Neuronal stem cell (in vitro differentiated cells): Measurements from ENCODE around the gene HNF1B.

Experiments used
- DNase-seq: peaks from one replicate; pipeline ENCODE4 v3.0.0-alpha.2; 2013; ENCODE audit warnings: low spot score
- H2AFZ ChIP-seq: one replicate; pipeline ENCODE4 v1.6.1; 2013; ENCODE audit warnings: mild to moderate bottlenecking, low read length, inconsistent platforms
- H2AK5ac ChIP-seq: 2 replicates; pipeline ENCODE4 v1.6.1; 2013; ENCODE audit warnings: low read depth, mild to moderate bottlenecking, inconsistent platforms, low read length, moderate library complexity, mixed read lengths
- H2BK120ac ChIP-seq: 2 replicates; pipeline ENCODE4 v1.6.1; 2013; ENCODE audit warnings: low read depth, mild to moderate bottlenecking, inconsistent platforms, low read length, moderate library complexity, mixed read lengths
- H2BK12ac ChIP-seq: one replicate; pipeline ENCODE4 v1.6.1; 2013; ENCODE audit warnings: low read length, inconsistent platforms
- H2BK15ac ChIP-seq: 2 replicates; pipeline ENCODE4 v1.6.1; 2013; ENCODE audit warnings: mild to moderate bottlenecking, low read length, inconsistent platforms, mixed read lengths
- H2BK5ac ChIP-seq: one replicate; pipeline ENCODE4 v1.6.1; 2013; ENCODE audit warnings: inconsistent platforms, mild to moderate bottlenecking, low read length, moderate library complexity
- H3K14ac ChIP-seq: one replicate; pipeline ENCODE4 v1.6.1; 2013; ENCODE audit warnings: low read length, inconsistent platforms
- H3K18ac ChIP-seq: 2 replicates; pipeline ENCODE4 v1.6.1; 2013; ENCODE audit warnings: low read length, inconsistent platforms
- H3K23ac ChIP-seq: 2 replicates; pipeline ENCODE4 v1.6.1; 2013; ENCODE audit warnings: low read depth, mild to moderate bottlenecking, mixed read lengths, low read length, inconsistent platforms; ENCODE audit not compliant: poor library complexity
- H3K27ac ChIP-seq: replicated peaks from 3 replicates; pipeline ENCODE4 v1.5.1; 2013; ENCODE audit warnings: low read length, inconsistent platforms
- H3K27me3 ChIP-seq, 3 experiments: 2 replicates each; pipeline ENCODE4 v1.6.1; 2013; ENCODE audit warnings: low read length in 3 of 3, mild to moderate bottlenecking in 2 of 3, inconsistent platforms in 1 of 3, low read depth in 1 of 3, mixed read lengths in 1 of 3, moderate library complexity in 1 of 3; ENCODE audit not compliant: control insufficient read depth in 3 of 3, insufficient read depth in 3 of 3
- H3K36me3 ChIP-seq, 2 donors: replicated peaks in 1 of 2; 2 replicates each; pipeline ENCODE4 v1.6.1; 2013; ENCODE audit warnings: low read length in 2 of 2; ENCODE audit not compliant: control insufficient read depth in 2 of 2, insufficient read depth in 2 of 2
- H3K4ac ChIP-seq: 2 replicates; pipeline ENCODE4 v1.6.1; 2013; ENCODE audit warnings: inconsistent platforms, mild to moderate bottlenecking, low read length, moderate library complexity
- H3K4me1 ChIP-seq, 2 donors: 1 replicate in 1 of 2; 2 replicates in 1 of 2; pipeline ENCODE4 v1.6.1; 2013; ENCODE audit warnings: low read length in 2 of 2, low read depth in 1 of 2; ENCODE audit not compliant: control insufficient read depth in 2 of 2, insufficient read depth in 1 of 2
- H3K4me2 ChIP-seq: one replicate; pipeline ENCODE4 v1.6.1; 2013; ENCODE audit warnings: mild to moderate bottlenecking, low read length, inconsistent platforms; ENCODE audit not compliant: insufficient read depth, poor library complexity, severe bottlenecking
- H3K4me3 ChIP-seq, 2 donors: 2 replicates each; pipeline ENCODE4 v1.5.1; 2013; ENCODE audit warnings: low read length in 2 of 2, mild to moderate bottlenecking in 2 of 2, inconsistent platforms in 1 of 2, moderate library complexity in 1 of 2
- H3K79me1 ChIP-seq: one replicate; pipeline ENCODE4 v1.6.1; 2013; ENCODE audit warnings: low read depth, mild to moderate bottlenecking, inconsistent platforms, low read length, moderate library complexity
- H3K9ac ChIP-seq: one replicate; pipeline ENCODE4 v1.6.1; 2013; ENCODE audit warnings: mild to moderate bottlenecking, low read depth, low read length, inconsistent platforms; ENCODE audit not compliant: poor library complexity
- H3K9me3 ChIP-seq, 2 donors: replicated peaks in 1 of 2; 2 replicates each; pipeline versions ENCODE3 to v1.6.1; 2013; ENCODE audit warnings: low read length in 2 of 2, mild to moderate bottlenecking in 2 of 2, inconsistent platforms in 1 of 2, low read depth in 1 of 2, mixed read lengths in 1 of 2, moderate library complexity in 1 of 2; ENCODE audit not compliant: control insufficient read depth in 2 of 2, insufficient read depth in 1 of 2
- H4K8ac ChIP-seq: one replicate; pipeline ENCODE4 v1.6.1; 2013; ENCODE audit warnings: low read depth, mild to moderate bottlenecking, inconsistent platforms, low read length, moderate library complexity
- H4K91ac ChIP-seq: one replicate; pipeline ENCODE4 v1.6.1; 2013; ENCODE audit warnings: low read length, low read depth, mild to moderate bottlenecking, inconsistent platforms; ENCODE audit not compliant: poor library complexity
- WGBS, 2 donors: extraction: QIAGEN DNeasy Blood & Tissue Kit; methylation state at CpG; one replicate each; pipeline ENCODE4 v1.1.7; 2013; ENCODE audit warnings: missing lambda C conversion rate in 2 of 2, mixed read lengths in 1 of 2; ENCODE audit not compliant: insufficient read length in 2 of 2, insufficient replicate concordance in 1 of 2; ENCODE audit errors: extremely low coverage in 2 of 2; 5-methylcytosine and 5-hydroxymethylcytosine counted together

The HNF1B gene

GRCh38 chr17:37651849-37652248 is 93.0 kb downstream of the HNF1B start:
- H3K4me1 ChIP-seq: no peaks in the 10 kb centered on the region
- H2BK5ac ChIP-seq: no peak overlapping the region
- H3K4me2 ChIP-seq: no peak overlapping the region
- H3K9me3 ChIP-seq: no peaks in the 10 kb centered on the region
- no peak overlapping the region for H2AFZ ChIP-seq
- no peak overlapping the region for H4K91ac ChIP-seq
- DNase-seq: no peak
- H3K23ac ChIP-seq: no peak overlapping the region
- H3K27me3 ChIP-seq: peaks cover 0 to 44% (median 2%) of the 10 kb centered on the region in 3 experiments
- WGBS, 2 donors: no CpG with 5 or more reads among the region's 2 CpGs
- H3K36me3 ChIP-seq: no peaks in the 10 kb centered on the region
- H2AK5ac ChIP-seq: no peak overlapping the region
- no peaks in the 10 kb centered on the region for H3K79me1 ChIP-seq
- H2BK120ac ChIP-seq: no peak overlapping the region
- no peak overlapping the region for H3K27ac ChIP-seq
- no peak overlapping the region for H3K9ac ChIP-seq
- no peak overlapping the region for H4K8ac ChIP-seq
- H3K18ac ChIP-seq: no peak overlapping the region
- H3K4me3 ChIP-seq: no peak overlapping the region
- no peak overlapping the region for H2BK15ac ChIP-seq
- H3K4ac ChIP-seq: no peak overlapping the region
- H3K14ac ChIP-seq: no peak overlapping the region
- H2BK12ac ChIP-seq: no peak overlapping the region

- H3K27ac ChIP-seq: no peak overlapping the region
- H2BK5ac ChIP-seq: no peak overlapping the region
- H3K18ac ChIP-seq: no peak overlapping the region
- no peak overlapping the region for H3K23ac ChIP-seq
- H3K36me3 ChIP-seq: no peaks in the 10 kb centered on the region
- H3K9ac ChIP-seq: no peak overlapping the region
- DNase-seq: peak; percentile 44
- no peak overlapping the region for H4K91ac ChIP-seq
- no peaks in the 10 kb centered on the region for H3K79me1 ChIP-seq
- H3K4me1 ChIP-seq: no peaks in the 10 kb centered on the region
- H2BK15ac ChIP-seq: no peak overlapping the region
- H2BK12ac ChIP-seq: no peak overlapping the region
- H3K9me3 ChIP-seq: no peaks in the 10 kb centered on the region
- no peak overlapping the region for H2AFZ ChIP-seq
- no CpG with 5 or more reads among the region's 6 CpGs for WGBS, 2 donors
- no peak overlapping the region for H2AK5ac ChIP-seq
- H3K4me2 ChIP-seq: no peak overlapping the region
- H2BK120ac ChIP-seq: no peak overlapping the region
- H3K4me3 ChIP-seq: no peak overlapping the region
- H4K8ac ChIP-seq: no peak overlapping the region
- no peak overlapping the region for H3K4ac ChIP-seq
- no peak overlapping the region for H3K14ac ChIP-seq
- peaks cover 0 to 56% (median 7%) of the 10 kb centered on the region in 3 experiments for H3K27me3 ChIP-seq
These were observed 94.3 kb downstream of the HNF1B start for GRCh38 chr17:37650419-37651003.

- H2AK5ac ChIP-seq: no peak overlapping the region
- H2BK120ac ChIP-seq: no peak overlapping the region
- H2AFZ ChIP-seq: no peak overlapping the region
- peaks cover 0 to 69% (median 7%) of the 10 kb centered on the region in 3 experiments for H3K27me3 ChIP-seq
- H4K8ac ChIP-seq: no peak overlapping the region
- no peak overlapping the region for H3K14ac ChIP-seq
- H3K9ac ChIP-seq: no peak overlapping the region
- no peaks in the 10 kb centered on the region for H3K9me3 ChIP-seq
- no peak overlapping the region for H2BK5ac ChIP-seq
- no peaks in the 10 kb centered on the region for H3K79me1 ChIP-seq
- no CpG with 5 or more reads among the region's 2 CpGs for WGBS, 2 donors
- no peak overlapping the region for H3K4ac ChIP-seq
- H4K91ac ChIP-seq: no peak overlapping the region
- H3K23ac ChIP-seq: no peak overlapping the region
- H3K36me3 ChIP-seq: no peaks in the 10 kb centered on the region
- no peaks in the 10 kb centered on the region for H3K4me1 ChIP-seq
- DNase-seq: no peak
- no peak overlapping the region for H2BK12ac ChIP-seq
- no peak overlapping the region for H3K4me2 ChIP-seq
- H2BK15ac ChIP-seq: no peak overlapping the region
- no peak overlapping the region for H3K18ac ChIP-seq
- H3K27ac ChIP-seq: no peak overlapping the region
- H3K4me3 ChIP-seq: no peak overlapping the region
These were observed 96.3 kb downstream of the HNF1B start for GRCh38 chr17:37648555-37648954.

GRCh38 chr17:37647856-37648255 is 97.0 kb downstream of the HNF1B start:
- Histone ChIP-seq H3K27ac (no peak overlapping the region), H4K8ac (no peak overlapping the region), H3K4ac (no peak overlapping the region), H3K36me3 (no peaks in the 10 kb centered on the region), H2AFZ (no peak overlapping the region), H3K9ac (no peak overlapping the region), H3K4me3 (no peak overlapping the region), H3K9me3 (no peaks in the 10 kb centered on the region), H4K91ac (no peak overlapping the region), H3K23ac (no peak overlapping the region), H2BK5ac (no peak overlapping the region), H3K27me3 (peaks cover 0 to 67% (median 7%) of the 10 kb centered on the region in 3 experiments), H2BK15ac (no peak overlapping the region), H3K79me1 (no peaks in the 10 kb centered on the region), H3K14ac (no peak overlapping the region), H3K4me1 (no peaks in the 10 kb centered on the region), H3K4me2 (no peak overlapping the region), H2AK5ac (no peak overlapping the region), H2BK12ac (no peak overlapping the region), H3K18ac (no peak overlapping the region), H2BK120ac (no peak overlapping the region)
- no CpG with 5 or more reads among the region's 1 CpG for WGBS, 2 donors
- no peak for DNase-seq
